HCT116 (cell line): ENCODE measurements around the gene LDLRAD4. TPM values are rescaled to one million over a fixed set of nuclear protein-coding genes. Genes with fewer than 3 reads are reported as not detected.

ENCODE experiments used
- ATAC-seq: fragments of 200-7000 bp; cut with Tn5 transposase; 2 replicates; pipeline ENCODE4 v1.9.1; 2020; ENCODE audit warnings: mild to moderate bottlenecking, moderate library complexity
- BruUV-seq: library from RNA; stranded (reverse); fragments of 400-500 nt; replicated peaks from 2 replicates; lab custom pipeline; 2021; lab: Mats Ljungman, UMichigan
- CTCF ChIA-PET: fragments of 300-600 bp; sonication (Branson Sonifier 250); formaldehyde crosslinking; loops from one replicate; lab custom pipeline; 2021; ENCODE audit warnings: antibody characterized with exemption; lab: Charles Lee
- POLR2A ChIA-PET: fragments of 300-600, 350-600 bp; sonication (Branson Sonifier 250); formaldehyde crosslinking; loops from one replicate; lab custom pipeline; 2021; ENCODE audit warnings: antibody characterized with exemption; lab: Charles Lee
- RAD21 ChIA-PET, 2 experiments: fragments of 300-600 bp; sonication (Branson Sonifier 250); formaldehyde crosslinking; loops; one replicate each; lab custom pipeline; 2023; ENCODE audit warnings: low total read pairs in 2 of 2; ENCODE audit not compliant: uncharacterized antibody in 2 of 2, unreplicated experiment in 2 of 2, low non-redundant PET in 1 of 2; lab: Charles Lee
- DNase-seq: peaks from one replicate; pipeline ENCODE4 v3.0.0-alpha.2; 2010; ENCODE audit warnings: low read depth, low spot score
- H2AFZ ChIP-seq: fragments of 200-600 bp; shearing (Covaris generic), sonication (generic); 2 replicates; pipeline ENCODE4 v1.6.1; 2017; ENCODE audit warnings: low read depth, mixed run types, mixed read lengths, antibody characterized with exemption, low read length; ENCODE audit not compliant: poor library complexity, severe bottlenecking
- H3K27ac ChIP-seq: 2 replicates; pipeline ENCODE4 v1.5.1; 2012; ENCODE audit warnings: low read depth, low read length
- H3K27me3 ChIP-seq: fragments of 200-600 bp; sonication (generic); 2 replicates; pipeline ENCODE4 v1.6.1; 2016; ENCODE audit warnings: mixed run types, low read length, mixed read lengths; ENCODE audit not compliant: insufficient read depth
- H3K36me3 ChIP-seq, 2 experiments: fragments of 200-500 bp in 1 of 2; fragments of 200-600 bp in 1 of 2; sonication (Bioruptor generic) in 1 of 2; sonication (generic) in 1 of 2; 2 replicates each; pipeline versions ENCODE4 v1.5.1 to v1.6.1; 2014 to 2016; ENCODE audit warnings: low read length in 2 of 2, inconsistent platforms in 1 of 2, mixed read lengths in 1 of 2, mixed run types in 1 of 2; ENCODE audit not compliant: insufficient read depth in 2 of 2, control insufficient read depth in 1 of 2
- H3K4me1 ChIP-seq, 2 experiments: fragments of 200-600 bp in 1 of 2; sonication (generic) in 1 of 2; 2 replicates each; pipeline versions ENCODE4 v1.5.1 to v1.6.1; 2012 to 2017; ENCODE audit warnings: low read length in 2 of 2, inconsistent platforms in 1 of 2, mild to moderate bottlenecking in 1 of 2, mixed read lengths in 1 of 2, mixed run types in 1 of 2, moderate library complexity in 1 of 2; ENCODE audit not compliant: insufficient read depth in 2 of 2, control insufficient read depth in 1 of 2
- H3K4me2 ChIP-seq: fragments of 200-600 bp; sonication (generic); 2 replicates; pipeline ENCODE4 v1.6.1; 2017; ENCODE audit warnings: mixed run types, low read length, mixed read lengths
- H3K4me3 ChIP-seq, 2 experiments: fragments of 200-600 bp in 1 of 2; sonication (generic) in 1 of 2; replicated peaks in 1 of 2; 2 replicates each; pipeline ENCODE4 v1.5.1; 2011 to 2016; ENCODE audit warnings: low read length in 2 of 2, control low read depth in 1 of 2, low read depth in 1 of 2, mild to moderate bottlenecking in 1 of 2, mixed read lengths in 1 of 2, mixed run types in 1 of 2
- H3K79me2 ChIP-seq: fragments of 200-600 bp; sonication (generic); 2 replicates; pipeline ENCODE4 v1.6.1; 2017; ENCODE audit warnings: mild to moderate bottlenecking, mixed run types, low read length, moderate library complexity, mixed read lengths; ENCODE audit not compliant: insufficient read depth
- H3K9ac ChIP-seq: fragments of 200-600 bp; sonication (generic); 2 replicates; pipeline ENCODE4 v1.6.1; 2016; ENCODE audit warnings: low read length, mixed read lengths
- H3K9me2 ChIP-seq: fragments of 200-600 bp; sonication (generic), shearing (Covaris generic); 2 replicates; pipeline ENCODE4 v1.6.1; 2017; ENCODE audit warnings: mixed run types, mild to moderate bottlenecking, moderate library complexity; ENCODE audit not compliant: insufficient read depth
- H3K9me3 ChIP-seq, 2 experiments: fragments of 200-500 bp in 1 of 2; fragments of 200-600 bp in 1 of 2; sonication (Bioruptor generic) in 1 of 2; sonication (generic) in 1 of 2; 2 replicates each; pipeline ENCODE4 v1.6.1; 2014 to 2017; ENCODE audit warnings: low read length in 2 of 2, mixed read lengths in 2 of 2, inconsistent platforms in 1 of 2, low read depth in 1 of 2, mild to moderate bottlenecking in 1 of 2, mixed run types in 1 of 2, moderate library complexity in 1 of 2; ENCODE audit not compliant: control insufficient read depth in 1 of 2, insufficient read depth in 1 of 2
- H4K20me1 ChIP-seq: fragments of 200-600 bp; sonication (generic), shearing (Covaris generic); 2 replicates; pipeline ENCODE4 v1.6.1; 2017; ENCODE audit warnings: mixed run types, mild to moderate bottlenecking, moderate library complexity; ENCODE audit not compliant: insufficient read depth
- CEBPB ChIP-seq: IDR thresholded peaks from 2 replicates; pipeline ENCODE4 v1.6.1; 2012; ENCODE audit warnings: low read depth
- CTCF ChIP-seq, 3 experiments: fragments of 200-600 bp in 1 of 3; sonication (generic) in 1 of 3; IDR thresholded peaks in 2 of 3; conservative IDR thresholded peaks in 1 of 3; 2 replicates each; pipeline ENCODE4 v1.5.1; 2012 to 2017; ENCODE audit warnings: low read depth in 2 of 3, low read length in 2 of 3, antibody characterized with exemption in 1 of 3, borderline replicate concordance in 1 of 3, control low read depth in 1 of 3, mild to moderate bottlenecking in 1 of 3, mixed read lengths in 1 of 3, mixed run types in 1 of 3, moderate library complexity in 1 of 3; ENCODE audit not compliant: insufficient read depth in 1 of 3
- EZH2phosphoT487 ChIP-seq: fragments of 200-600 bp; IDR thresholded peaks from 2 replicates; pipeline ENCODE4 v1.6.1; 2018; ENCODE audit warnings: antibody characterized with exemption, borderline replicate concordance
- FOSL1 ChIP-seq: IDR thresholded peaks from 2 replicates; pipeline ENCODE4 v1.6.1; 2012; ENCODE audit warnings: low read depth
- JUND ChIP-seq: IDR thresholded peaks from 2 replicates; pipeline ENCODE4 v1.6.1; 2012
- MAX ChIP-seq: IDR thresholded peaks from 2 replicates; pipeline ENCODE4 v1.6.1; 2012
- POLR2A ChIP-seq: IDR thresholded peaks from 2 replicates; pipeline ENCODE4 v1.7.0; 2011; ENCODE audit warnings: borderline replicate concordance; ENCODE audit not compliant: insufficient read depth, insufficient read length; ENCODE audit errors: extremely low read depth
- POLR2AphosphoS5 ChIP-seq: IDR thresholded peaks from 2 replicates; pipeline ENCODE4 v1.6.1; 2011; ENCODE audit warnings: mild to moderate bottlenecking, low read depth, low read length, moderate library complexity
- RAD21 ChIP-seq: IDR thresholded peaks from 2 replicates; pipeline ENCODE4 v1.6.1; 2012; ENCODE audit warnings: low read depth, mild to moderate bottlenecking
- REST ChIP-seq: IDR thresholded peaks from 2 replicates; pipeline ENCODE4 v1.6.1; 2012; ENCODE audit warnings: low read depth
- SIN3A ChIP-seq: IDR thresholded peaks from 2 replicates; pipeline ENCODE4 v1.6.1; 2012; ENCODE audit warnings: low read depth
- SP1 ChIP-seq: IDR thresholded peaks from 2 replicates; pipeline ENCODE4 v1.6.1; 2012; ENCODE audit warnings: low read depth
- SRF ChIP-seq: IDR thresholded peaks from 2 replicates; pipeline ENCODE4 v1.6.1; 2012; ENCODE audit warnings: low read depth
- TCF7L2 ChIP-seq: IDR thresholded peaks from 2 replicates; pipeline ENCODE4 v1.7.0; 2011; ENCODE audit warnings: borderline replicate concordance, inconsistent platforms; ENCODE audit not compliant: insufficient read depth, insufficient read length; ENCODE audit errors: extremely low read depth
- YY1 ChIP-seq: IDR thresholded peaks from 2 replicates; pipeline ENCODE4 v1.6.1; 2011; ENCODE audit warnings: low read length, low read depth, moderate library complexity, mild to moderate bottlenecking; ENCODE audit not compliant: insufficient replicate concordance; ENCODE audit errors: extremely low read depth
- ZBTB33 ChIP-seq: IDR thresholded peaks from 2 replicates; pipeline ENCODE4 v1.6.1; 2011; ENCODE audit warnings: mild to moderate bottlenecking, low read length, moderate library complexity; ENCODE audit not compliant: insufficient replicate concordance; ENCODE audit errors: extremely low read depth
- ZFX ChIP-seq: fragments of 450-650 bp; IDR thresholded peaks from 2 replicates; pipeline ENCODE4 v1.6.1; 2017
- ZNF274 ChIP-seq: fragments of 200-500 bp; sonication (Bioruptor generic); IDR thresholded peaks from 2 replicates; pipeline ENCODE4 v1.6.1; 2014; ENCODE audit warnings: mild to moderate bottlenecking, low read depth, low read length, inconsistent platforms
- intact Hi-C: fragments of 100-400 bp; cut with micrococcal nuclease; formaldehyde crosslinking; loops from 2 replicates; pipeline ENCODE4 v1.10.0; 2022
- total RNA-seq: library from RNA; stranded (reverse); gene quantifications from one replicate; pipeline ENCODE4 v1.2.1, GENCODE V29; 2021; ENCODE audit not compliant: unreplicated experiment

The LDLRAD4 gene
- total RNA-seq, 1 experiment from 2014 or later: 1.2 TPM

GRCh38 chr18:13494871-13495445 lies 276.4 kb downstream of the LDLRAD4 start:
- H3K36me3 ChIP-seq: no peaks in the 10 kb centered on the region
- H3K4me3 ChIP-seq: no peak overlapping the region
- H3K27me3 ChIP-seq: peaks cover 3% of the 10 kb centered on the region; the same call in 1 of the 2 replicates
- BruUV-seq: no TSS peak
- H3K9me3 ChIP-seq: peaks cover 0 to 9% of the 10 kb centered on the region in 2 experiments; a peak in 2 of 4 replicates
- no peaks in the 10 kb centered on the region for H3K4me1 ChIP-seq
- ATAC-seq: no peak
- no peak overlapping the region for H3K9ac ChIP-seq
- no peak overlapping the region for H3K4me2 ChIP-seq
- POLR2A ChIA-PET: no interaction called here
- no peaks in the 10 kb centered on the region for H4K20me1 ChIP-seq
- TF ChIP-seq ZNF274: no peak
- no peak for TF ChIP-seq TCF7L2
- TF ChIP-seq SRF: no peak
- TF ChIP-seq MAX: no peak
- TF ChIP-seq REST: no peak
- no peak for TF ChIP-seq ZBTB33
- TF ChIP-seq FOSL1: no peak
- TF ChIP-seq JUND: no peak
- TF ChIP-seq SIN3A: no peak
- no peak for TF ChIP-seq CEBPB
- TF ChIP-seq POLR2AphosphoS5: no peak
- TF ChIP-seq YY1: no peak
- no peak for TF ChIP-seq SP1
- TF ChIP-seq EZH2phosphoT487: no peak
- no peak for TF ChIP-seq POLR2A
- no peak for TF ChIP-seq ZFX
- TF ChIP-seq CTCF (IDR thresholded peaks at IDR 0.05 in 2 of 3, conservative IDR thresholded peaks at IDR 0.05 in 1 of 3; ENCODE audit: borderline replicate concordance in 1 of 3, insufficient read depth in 1 of 3, low read depth in 2 of 3, low read length in 2 of 3): no peak
- no peak for TF ChIP-seq RAD21
- TF ChIP-seq, all 23 proteins: peak for 0
- H2AFZ ChIP-seq: no peak overlapping the region
- intact Hi-C loops: no loop called here
- ChIA-PET RAD21 (no interaction called here), CTCF (no interaction called here)
- DNase-seq: no peak
- H3K27ac ChIP-seq: no peak overlapping the region
- no peaks in the 10 kb centered on the region for H3K9me2 ChIP-seq
- H3K79me2 ChIP-seq: no peaks in the 10 kb centered on the region
